Caco-2 (cell line): Measurements from ENCODE around the gene ARL3. TPM values are rescaled to one million over a fixed set of nuclear protein-coding genes. Genes with fewer than 3 reads are reported as not detected.

ENCODE experiments used
- BruUV-seq: library from RNA; stranded (reverse); fragments of 400-500 nt; replicated peaks from 2 replicates; lab custom pipeline; 2021; lab: Mats Ljungman, UMichigan
- CTCF ChIA-PET: fragments of 300-600 bp; sonication (Branson Sonifier 250); formaldehyde crosslinking; loops from one replicate; lab custom pipeline; 2022; ENCODE audit warnings: antibody characterized with exemption; lab: Charles Lee
- POLR2A ChIA-PET: fragments of 300-600 bp; sonication (Branson Sonifier 250); formaldehyde crosslinking; loops from one replicate; lab custom pipeline; 2022; ENCODE audit warnings: antibody characterized with exemption; lab: Charles Lee
- DNase-seq, 2 experiments: peaks; one replicate each; pipeline versions ENCODE4 v3.0.0 to v3.0.0-alpha.2; 2020 to 2022
- H3K27me3 ChIP-seq: replicated peaks from 2 replicates; pipeline ENCODE4 v1.6.0; 2011; ENCODE audit warnings: low read length; ENCODE audit not compliant: control insufficient read depth, insufficient read depth
- H3K36me3 ChIP-seq: 2 replicates; pipeline ENCODE4 v1.5.1; 2011; ENCODE audit warnings: low read length; ENCODE audit not compliant: control insufficient read depth, insufficient read depth
- H3K4me1 ChIP-seq: fragments of 250-450 bp; sonication (Bioruptor Pico); 2 replicates; pipeline ENCODE4 v1.5.1; 2020; ENCODE audit warnings: mild to moderate bottlenecking
- H3K4me3 ChIP-seq: 2 replicates; pipeline ENCODE4 v1.5.1; 2011; ENCODE audit warnings: low read depth, mild to moderate bottlenecking, control low read depth, low read length
- H3K9me3 ChIP-seq: fragments of 250-450 bp; sonication (Bioruptor Pico); 2 replicates; pipeline ENCODE4 v1.5.1; 2020; ENCODE audit warnings: mild to moderate bottlenecking, moderate library complexity
- H3K27ac Mint-ChIP-seq: one replicate; pipeline ENCODE4 v1.8.0; 2022; ENCODE audit warnings: mixed read lengths; ENCODE audit not compliant: unreplicated experiment
- H3K27me3 Mint-ChIP-seq: one replicate; pipeline ENCODE4 v1.8.0; 2022; ENCODE audit warnings: mixed read lengths; ENCODE audit not compliant: insufficient read depth, unreplicated experiment
- H3K36me3 Mint-ChIP-seq: one replicate; pipeline ENCODE4 v1.8.0; 2022; ENCODE audit warnings: mild to moderate bottlenecking, mixed read lengths; ENCODE audit not compliant: insufficient read depth, unreplicated experiment
- H3K4me1 Mint-ChIP-seq: one replicate; pipeline ENCODE4 v1.8.0; 2022; ENCODE audit warnings: low read depth, mixed read lengths; ENCODE audit not compliant: unreplicated experiment
- H3K4me3 Mint-ChIP-seq: one replicate; pipeline ENCODE4 v1.8.0; 2022; ENCODE audit warnings: mild to moderate bottlenecking, moderate library complexity, mixed read lengths; ENCODE audit not compliant: unreplicated experiment
- H3K9me3 Mint-ChIP-seq: one replicate; pipeline ENCODE4 v1.8.0; 2022; ENCODE audit warnings: mixed read lengths; ENCODE audit not compliant: unreplicated experiment
- intact Hi-C: fragments of 100-400 bp; cut with micrococcal nuclease; formaldehyde crosslinking; loops from one replicate; pipeline ENCODE4 v1.10.0; 2022; ENCODE audit not compliant: unreplicated experiment
- total RNA-seq: library from RNA; stranded (reverse); gene quantifications from 2 replicates; pipeline ENCODE4 v1.2.3, GENCODE V29; 2022
- TF ChIP-seq, protein P1 (sequence below), 2 experiments: fragments of 200-600 bp in 1 of 2; IDR thresholded peaks; 1 replicate in 1 of 2; 2 replicates in 1 of 2; pipeline versions ENCODE4 v1.5.1 to v1.8.0; 2011 to 2022; ENCODE audit warnings: antibody characterized with exemption in 1 of 2, control low read depth in 1 of 2, inconsistent platforms in 1 of 2, low read depth in 1 of 2, low read length in 1 of 2, mild to moderate bottlenecking in 1 of 2, moderate library complexity in 1 of 2; ENCODE audit not compliant: insufficient read depth in 1 of 2, severe bottlenecking in 1 of 2, unreplicated experiment in 1 of 2

Gene ARL3
- total RNA-seq, 1 experiment from 2014 or later: 7.8 TPM

DNA sequence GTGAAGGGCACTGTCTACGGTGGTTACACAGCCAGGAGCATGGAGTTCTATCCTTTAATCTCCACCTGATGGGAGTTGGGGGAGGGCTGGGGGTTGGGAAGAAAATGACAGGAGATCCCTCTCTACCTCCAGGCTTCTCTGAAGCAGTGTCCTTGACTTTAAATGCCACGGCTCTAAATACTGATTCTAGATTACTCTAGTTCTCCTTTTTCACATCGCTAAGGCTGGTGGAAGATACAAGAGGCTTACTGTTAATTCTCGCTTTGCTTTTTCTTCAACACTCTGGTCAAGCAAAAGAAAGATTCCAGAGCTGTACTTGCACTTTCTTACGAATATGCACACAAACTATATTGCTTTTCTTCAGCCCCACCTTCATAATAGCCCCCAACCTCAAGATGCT lies 30.5 kb downstream of the ARL3 start:
- TF ChIP-seq, protein P1, sequence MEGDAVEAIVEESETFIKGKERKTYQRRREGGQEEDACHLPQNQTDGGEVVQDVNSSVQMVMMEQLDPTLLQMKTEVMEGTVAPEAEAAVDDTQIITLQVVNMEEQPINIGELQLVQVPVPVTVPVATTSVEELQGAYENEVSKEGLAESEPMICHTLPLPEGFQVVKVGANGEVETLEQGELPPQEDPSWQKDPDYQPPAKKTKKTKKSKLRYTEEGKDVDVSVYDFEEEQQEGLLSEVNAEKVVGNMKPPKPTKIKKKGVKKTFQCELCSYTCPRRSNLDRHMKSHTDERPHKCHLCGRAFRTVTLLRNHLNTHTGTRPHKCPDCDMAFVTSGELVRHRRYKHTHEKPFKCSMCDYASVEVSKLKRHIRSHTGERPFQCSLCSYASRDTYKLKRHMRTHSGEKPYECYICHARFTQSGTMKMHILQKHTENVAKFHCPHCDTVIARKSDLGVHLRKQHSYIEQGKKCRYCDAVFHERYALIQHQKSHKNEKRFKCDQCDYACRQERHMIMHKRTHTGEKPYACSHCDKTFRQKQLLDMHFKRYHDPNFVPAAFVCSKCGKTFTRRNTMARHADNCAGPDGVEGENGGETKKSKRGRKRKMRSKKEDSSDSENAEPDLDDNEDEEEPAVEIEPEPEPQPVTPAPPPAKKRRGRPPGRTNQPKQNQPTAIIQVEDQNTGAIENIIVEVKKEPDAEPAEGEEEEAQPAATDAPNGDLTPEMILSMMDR (IDR thresholded peaks at IDR 0.05; ENCODE audit: insufficient read depth in 1 of 2, low read depth in 1 of 2, low read length in 1 of 2, severe bottlenecking in 1 of 2, unreplicated experiment in 1 of 2): no peak
- no peak for DNase-seq
- no peaks in the 10 kb centered on the region; the same call in 1 of the 2 replicates for H3K4me1 ChIP-seq
- H3K4me1 Mint-ChIP-seq: no peaks in the 10 kb centered on the region
- H3K27me3 ChIP-seq: no peaks in the 10 kb centered on the region
- intact Hi-C loops: no loop called here
- no peaks in the 10 kb centered on the region for H3K9me3 ChIP-seq
- H3K9me3 Mint-ChIP-seq: no peaks in the 10 kb centered on the region
- H3K4me3 Mint-ChIP-seq: no peak overlapping the region
- BruUV-seq: no TSS peak
- POLR2A ChIA-PET: no interaction called here
- H3K36me3 Mint-ChIP-seq: peaks cover 14% of the 10 kb centered on the region
- H3K36me3 ChIP-seq: no peaks in the 10 kb centered on the region
- H3K4me3 ChIP-seq: no peak overlapping the region
- no peak overlapping the region for H3K27ac Mint-ChIP-seq
- CTCF ChIA-PET: no interaction called here
- no peaks in the 10 kb centered on the region for H3K27me3 Mint-ChIP-seq

DNA sequence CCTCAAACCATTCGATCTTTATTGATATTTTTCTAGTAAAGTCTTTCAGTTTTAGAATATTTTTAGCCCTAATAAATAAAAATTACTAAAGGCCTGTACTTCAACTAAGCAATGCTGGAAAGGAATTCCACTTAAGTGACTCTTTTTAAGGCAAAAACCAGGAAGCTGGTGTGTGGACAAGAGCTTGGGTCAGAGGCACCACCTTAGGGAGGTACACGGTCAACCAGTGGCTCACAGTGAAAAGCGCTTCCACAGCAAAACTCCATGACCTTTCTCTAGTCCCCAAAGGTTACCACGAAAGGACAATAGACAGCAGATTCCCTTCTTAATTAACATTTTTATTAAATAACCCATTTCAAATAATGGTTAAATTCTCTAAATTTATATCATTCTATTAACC lies 31.2 kb downstream of the ARL3 start:
- Histone ChIP-seq H3K9me3 (no peaks in the 10 kb centered on the region), H3K27me3 (no peaks in the 10 kb centered on the region), H3K4me3 (no peak overlapping the region), H3K4me1 (no peaks in the 10 kb centered on the region; the same call in 1 of the 2 replicates), H3K36me3 (no peaks in the 10 kb centered on the region)
- BruUV-seq: no TSS peak
- Mint-ChIP-seq H3K36me3 (peaks cover 14% of the 10 kb centered on the region), H3K27ac (no peak overlapping the region), H3K27me3 (no peaks in the 10 kb centered on the region), H3K9me3 (no peaks in the 10 kb centered on the region), H3K4me1 (no peaks in the 10 kb centered on the region), H3K4me3 (no peak overlapping the region)
- no peak for DNase-seq
- ChIA-PET POLR2A (no interaction called here), CTCF (no interaction called here)
- TF ChIP-seq, protein P1 (IDR thresholded peaks at IDR 0.05; ENCODE audit: insufficient read depth in 1 of 2, low read depth in 1 of 2, low read length in 1 of 2, severe bottlenecking in 1 of 2, unreplicated experiment in 1 of 2): no peak
- intact Hi-C loops: no loop called here

DNA sequence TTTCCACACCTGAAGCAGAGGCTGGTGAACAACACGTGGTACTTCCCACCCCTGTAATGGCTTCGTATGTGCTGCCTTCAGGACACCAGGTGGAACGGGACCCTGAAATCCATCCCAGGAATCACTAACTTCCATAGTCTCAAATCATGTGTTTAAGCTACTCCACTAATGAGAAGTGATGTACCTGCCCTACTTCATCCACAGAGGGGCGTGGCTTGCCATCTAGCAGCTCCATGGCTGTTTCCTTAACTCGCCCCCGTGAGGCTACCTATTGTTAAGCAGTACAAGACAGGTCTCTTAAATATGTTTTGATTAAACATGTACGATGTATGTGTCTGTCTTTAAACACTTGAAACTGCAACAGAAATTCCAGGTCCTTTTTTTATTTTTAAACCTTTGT lies 31.8 kb downstream of the ARL3 start:
- H3K36me3 Mint-ChIP-seq: peaks cover 14% of the 10 kb centered on the region

More for the DNA sequence above, 31.8 kb downstream of the ARL3 start:
- no peak overlapping the region for H3K4me3 Mint-ChIP-seq
- H3K4me1 Mint-ChIP-seq: no peaks in the 10 kb centered on the region
- BruUV-seq: no TSS peak
- Histone ChIP-seq H3K4me1 (no peaks in the 10 kb centered on the region; the same call in 1 of the 2 replicates), H3K27me3 (no peaks in the 10 kb centered on the region), H3K9me3 (no peaks in the 10 kb centered on the region), H3K4me3 (no peak overlapping the region), H3K36me3 (no peaks in the 10 kb centered on the region)
- ChIA-PET CTCF (interaction anchor here (0.6 kb wide), 1 partner anchor 12 kb away, joined by 3 read pairs; no protein-coding TSS in a partner anchor), POLR2A (no interaction called here)
- no peak overlapping the region for H3K27ac Mint-ChIP-seq
- no peaks in the 10 kb centered on the region for H3K27me3 Mint-ChIP-seq
- DNase-seq: no peak
- intact Hi-C loops: no loop called here
- TF ChIP-seq, protein P1 (IDR thresholded peaks at IDR 0.05; ENCODE audit: insufficient read depth in 1 of 2, low read depth in 1 of 2, low read length in 1 of 2, severe bottlenecking in 1 of 2, unreplicated experiment in 1 of 2): no peak
- no peaks in the 10 kb centered on the region for H3K9me3 Mint-ChIP-seq
